HG03060 (cell line): ENCODE measurements around the gene SACS.

Experiments
- ATAC-seq: cut with Tn5 transposase; IDR thresholded peaks from one replicate; pipeline ENCODE4 v1.9.1; 2021; ENCODE audit warnings: low read depth, moderate number of reproducible peaks; ENCODE audit not compliant: unreplicated experiment

The SACS gene

DNA sequence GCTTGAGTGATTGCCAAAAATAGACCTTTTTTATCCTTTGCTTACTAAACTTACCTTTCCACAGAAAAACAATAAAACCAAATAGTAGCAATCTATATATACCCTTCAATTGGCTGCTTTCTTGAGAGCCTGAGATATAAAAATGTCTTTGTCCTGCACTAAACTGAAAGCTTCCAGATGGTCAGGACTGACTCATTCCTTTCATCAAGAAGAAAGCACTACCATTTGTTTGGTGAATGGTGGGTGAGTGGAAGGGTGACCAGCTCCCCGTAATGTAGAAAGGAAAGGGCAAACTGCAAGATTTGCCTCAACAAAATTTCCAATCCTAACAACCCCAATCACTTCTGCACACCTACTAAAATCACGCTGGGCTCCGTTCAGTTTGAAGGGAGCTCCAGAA, 67.8 kb downstream of the SACS start:
- no peak for ATAC-seq

DNA sequence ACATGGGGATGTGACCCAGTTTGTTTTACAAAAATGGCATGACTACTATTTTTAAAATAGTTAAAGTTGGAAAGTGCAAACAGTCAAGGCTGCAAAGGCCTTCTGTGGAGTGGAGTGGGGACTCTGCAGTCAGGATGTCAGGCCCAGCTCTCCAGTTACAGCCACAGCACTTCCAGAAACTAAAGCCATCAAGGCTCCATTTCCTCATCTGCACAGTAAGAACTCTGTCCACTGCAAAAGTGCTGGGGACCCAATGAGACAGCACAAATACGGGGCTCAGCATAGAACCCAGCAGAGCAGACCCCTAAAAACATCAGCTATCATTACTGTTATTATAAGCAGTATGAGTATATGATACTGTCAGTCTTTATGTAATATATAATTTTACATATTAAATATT, 73.6 kb downstream of the SACS start:
- ATAC-seq: no peak

DNA sequence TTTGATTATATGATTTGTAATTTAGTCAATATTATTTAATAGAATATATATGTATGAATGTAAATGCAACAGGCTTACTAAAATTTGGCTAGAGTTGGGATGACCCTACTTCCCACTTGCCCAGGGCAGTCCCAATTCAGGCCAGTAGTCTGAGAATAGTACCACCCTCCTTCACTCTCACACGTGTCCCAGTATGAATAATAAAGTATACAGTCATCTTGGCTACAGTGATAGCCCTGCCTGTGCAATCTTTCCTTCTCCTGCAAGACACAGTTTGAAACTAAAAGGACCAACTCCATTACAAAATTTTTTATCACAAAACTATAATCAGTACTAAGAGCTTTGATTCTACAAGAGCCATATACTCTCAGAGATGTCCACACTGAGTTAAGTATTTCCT, 76.2 kb downstream of the SACS start:
- no peak for ATAC-seq

DNA sequence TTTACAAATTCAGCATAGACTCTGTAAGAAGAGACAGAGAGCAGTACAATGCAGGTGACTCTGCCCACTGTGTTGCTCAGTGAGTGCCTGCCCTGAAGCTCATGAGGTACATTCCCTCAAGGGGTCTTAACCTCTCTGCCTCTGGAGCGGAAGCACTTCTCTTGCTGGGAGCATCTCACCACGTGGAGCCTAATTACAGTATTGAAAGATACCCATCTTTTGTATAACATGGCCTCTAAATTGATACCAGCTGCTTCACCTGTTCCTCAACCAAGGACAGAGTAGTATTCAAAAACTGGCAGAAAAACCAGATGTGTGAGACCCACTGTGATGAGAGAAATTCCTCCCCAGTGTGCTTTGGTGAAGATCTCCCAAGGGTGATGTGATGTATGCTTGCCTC, 77.1 kb downstream of the SACS start:
- ATAC-seq: no peak

DNA sequence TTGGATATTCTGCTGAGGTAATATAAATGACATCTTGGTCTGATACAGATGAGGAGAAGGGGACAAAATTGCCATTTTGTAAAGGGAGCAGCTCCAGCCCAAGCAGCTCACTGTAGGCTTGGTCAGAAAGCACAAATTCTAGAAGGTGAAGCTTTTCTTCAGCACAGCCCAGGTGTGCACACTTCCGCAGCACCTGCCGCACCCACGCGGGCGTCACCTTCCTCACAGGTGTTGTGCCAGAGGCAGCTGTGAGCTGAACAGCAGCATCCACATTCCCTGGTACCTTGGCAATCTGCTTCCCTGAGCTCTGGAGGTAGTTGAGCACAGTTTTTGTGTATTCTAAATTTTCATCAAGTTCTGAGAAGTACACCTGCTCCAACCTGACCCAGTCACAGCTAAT, 79.0 kb downstream of the SACS start:
- ATAC-seq: no peak

DNA sequence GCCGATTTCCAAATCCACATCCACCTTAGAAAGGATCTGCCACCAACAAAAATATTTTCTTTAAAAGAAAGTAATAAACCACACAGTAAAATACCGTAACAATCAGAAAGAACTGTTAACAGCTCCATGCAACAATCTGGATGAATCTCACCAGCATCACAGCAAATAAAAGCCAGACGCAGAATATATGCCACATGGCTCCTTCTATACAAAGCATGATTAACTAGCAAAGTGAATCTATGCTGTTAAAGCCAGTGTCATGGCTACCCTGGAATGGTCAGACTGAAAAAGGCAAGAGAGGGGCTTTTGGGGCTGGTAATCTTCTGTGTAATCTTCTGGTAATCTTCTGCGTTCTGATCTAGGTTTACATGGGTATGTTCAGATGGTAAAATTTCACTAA, 81.3 kb downstream of the SACS start:
- ATAC-seq: no peak

DNA sequence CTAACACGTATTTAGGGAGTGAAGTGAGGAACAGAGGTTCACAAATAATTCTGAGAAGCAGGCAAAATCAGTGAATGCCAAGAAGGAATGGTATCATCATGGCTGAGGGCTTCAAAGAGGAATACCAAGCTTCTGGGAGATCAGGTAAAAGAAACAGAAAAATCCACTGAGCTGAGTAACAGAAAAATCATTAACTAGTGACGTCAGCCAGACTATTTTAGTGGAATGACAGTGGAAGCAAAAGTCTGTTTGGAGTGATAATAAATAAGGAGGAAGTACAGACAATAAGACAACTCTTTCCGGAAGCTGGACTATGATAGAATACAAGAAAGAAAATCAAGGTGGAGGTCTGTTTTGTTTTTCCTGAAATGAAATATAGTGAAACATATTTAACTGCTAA, 83.5 kb downstream of the SACS start:
- no peak for ATAC-seq

DNA sequence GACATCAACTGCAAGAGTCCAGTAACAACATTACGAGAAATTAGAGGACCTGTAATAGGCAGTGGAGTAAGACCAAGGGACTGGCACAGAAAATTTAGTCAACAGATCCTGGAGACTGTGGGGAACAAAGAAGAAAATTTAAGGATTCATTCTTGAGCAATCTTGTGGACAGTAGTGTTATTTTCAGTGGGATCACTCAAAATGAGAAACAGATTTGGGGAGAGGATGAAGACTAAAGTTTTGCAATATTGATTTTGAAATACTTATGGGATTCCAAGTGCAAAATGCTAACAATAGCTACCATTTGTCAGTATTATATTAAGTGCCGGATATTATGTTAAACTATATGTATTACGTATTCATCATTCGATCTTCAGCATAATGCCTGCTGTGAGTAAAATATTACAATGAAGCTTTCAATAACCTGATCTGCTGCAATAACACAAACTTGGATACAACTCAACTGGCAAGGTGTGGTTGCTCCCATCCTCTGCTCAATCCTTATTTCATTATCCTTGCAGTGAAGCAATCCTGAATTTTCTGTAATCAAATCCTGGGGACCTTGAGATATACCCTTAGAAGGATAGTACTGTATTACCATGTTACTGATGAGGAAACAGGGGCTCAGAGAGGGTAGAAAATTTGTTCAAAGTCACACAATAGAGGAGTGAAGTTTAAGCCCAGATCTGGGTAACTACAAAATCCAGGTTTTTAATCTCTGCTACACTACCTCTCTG, 84.2 kb downstream of the SACS start:
- no peak for ATAC-seq

DNA sequence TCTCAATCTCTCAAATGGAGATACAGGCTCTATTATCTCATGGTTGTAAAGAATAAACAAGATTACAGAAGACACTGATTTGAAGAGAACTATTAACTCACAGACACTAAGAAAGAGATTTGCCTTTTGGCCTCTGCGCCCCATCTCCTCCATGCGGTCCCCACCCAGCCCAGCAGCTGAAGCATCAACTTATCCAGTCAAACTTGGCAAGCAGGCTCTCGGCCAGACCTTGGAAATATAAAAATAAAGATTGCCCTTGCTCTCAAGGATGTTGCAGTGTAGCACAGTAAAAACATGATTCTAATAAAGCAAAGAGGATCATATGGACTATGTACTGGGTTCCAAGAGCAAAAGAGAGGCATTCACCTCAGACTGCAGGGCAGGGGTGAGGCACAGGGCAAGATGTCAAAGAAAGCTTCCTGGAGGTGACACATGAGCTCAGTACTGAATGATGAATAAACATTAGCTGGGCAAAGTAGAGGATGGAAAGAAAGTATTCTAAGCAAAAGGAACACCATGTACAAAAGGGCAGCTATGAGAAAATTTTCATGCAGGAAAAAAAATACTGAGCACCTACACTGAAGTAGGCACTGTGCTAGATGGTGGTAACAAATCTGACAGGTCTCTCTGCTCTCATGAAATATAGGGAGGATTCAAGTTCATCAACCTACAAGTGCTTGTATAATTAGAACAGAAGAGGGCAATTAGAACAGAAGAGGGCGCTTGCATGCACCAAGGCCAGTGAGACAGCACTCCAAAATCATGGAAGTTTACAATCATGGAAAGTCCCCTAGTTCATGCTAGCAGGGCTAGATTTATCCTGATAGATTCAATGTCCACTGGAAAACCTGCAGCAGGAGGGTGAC, 85.0 kb downstream of the SACS start:
- ATAC-seq: no peak

DNA sequence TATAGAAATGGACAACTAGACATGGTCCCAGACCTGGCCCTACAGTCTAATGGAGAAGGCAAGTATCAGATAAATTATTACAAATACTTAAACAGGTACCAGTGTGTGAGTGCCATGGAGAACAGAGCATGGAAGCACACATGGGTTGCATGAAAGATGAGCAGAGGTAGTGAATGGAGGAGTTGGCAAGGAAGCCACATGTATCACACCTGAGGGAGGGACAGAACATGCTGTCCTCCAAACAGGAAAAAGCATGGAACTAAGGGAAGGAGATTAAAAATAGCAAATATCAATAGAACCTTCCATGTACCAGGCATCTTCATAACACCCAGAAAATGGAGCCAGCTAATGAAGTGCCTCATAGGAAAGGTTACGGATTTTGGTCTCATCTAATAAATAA, 85.9 kb downstream of the SACS start:
- no peak for ATAC-seq

DNA sequence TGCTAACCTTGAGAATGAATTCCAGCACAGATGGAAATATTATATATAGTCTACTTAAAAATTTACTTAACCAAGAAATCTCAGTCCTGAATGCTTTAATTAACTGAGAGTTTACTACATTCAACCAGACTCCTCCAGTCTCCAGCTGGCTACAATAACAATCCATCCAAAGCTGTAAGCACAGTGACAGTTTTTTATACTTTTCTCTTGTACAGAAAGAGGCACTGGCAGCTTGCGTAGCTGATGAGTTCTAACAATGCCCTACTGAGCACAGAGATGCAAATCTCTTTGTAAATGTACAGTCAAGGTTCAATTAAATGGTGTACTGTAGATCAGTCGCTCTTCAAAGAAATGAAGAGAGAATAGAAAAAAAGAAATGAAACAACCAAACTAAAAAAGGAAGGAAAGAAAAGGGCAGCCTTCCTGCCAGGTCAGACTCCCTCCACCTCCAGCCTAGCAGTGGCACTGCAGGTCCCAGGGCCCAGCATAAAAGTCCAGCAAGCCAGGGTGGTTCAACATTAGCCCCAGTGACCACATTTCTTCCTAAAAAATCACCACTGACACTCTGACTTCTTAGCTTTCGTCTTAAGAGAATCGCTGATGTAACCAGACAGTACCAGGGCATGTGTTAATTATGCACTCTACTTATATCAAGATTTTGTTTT, 88.4 kb downstream of the SACS start:
- no peak for ATAC-seq

DNA sequence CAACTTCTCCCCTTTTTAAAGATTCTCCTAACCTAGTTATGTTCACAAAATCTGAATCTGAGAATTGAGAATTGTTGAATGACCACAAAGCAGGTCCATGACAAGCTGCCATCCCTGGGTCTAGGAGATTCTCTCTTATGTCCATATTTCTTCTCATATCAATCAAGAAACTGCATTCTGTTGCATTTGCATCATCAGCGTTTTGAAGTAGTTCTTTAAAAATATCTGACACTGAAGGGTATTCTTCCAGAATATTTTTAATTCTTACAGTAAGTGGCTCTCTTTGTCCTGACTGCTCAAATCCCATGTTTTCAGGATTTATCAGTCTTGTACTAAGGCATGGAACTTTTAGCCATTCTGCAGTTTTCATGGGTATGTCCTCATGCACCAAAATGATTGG, 94.3 kb downstream of the SACS start:
- no peak for ATAC-seq

DNA sequence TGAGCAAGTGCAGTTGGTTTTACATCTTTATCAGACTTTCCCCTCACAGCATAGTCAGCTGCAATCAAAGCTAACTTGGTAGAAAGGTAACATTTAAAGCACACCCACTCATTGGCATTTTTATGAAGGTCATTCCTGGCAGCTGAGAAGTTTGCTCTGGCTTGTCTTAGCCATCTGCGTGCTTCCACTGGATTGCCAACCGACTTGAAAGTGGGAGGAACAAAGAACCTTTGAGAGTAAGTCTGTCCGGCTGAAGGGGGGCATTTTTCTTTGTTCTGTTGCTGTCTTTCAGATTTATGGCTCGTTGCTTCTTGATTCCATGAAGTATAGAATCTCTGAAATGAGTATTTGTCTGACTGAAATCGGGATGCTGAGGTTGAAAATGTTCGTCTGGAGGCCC, 103.1 kb downstream of the SACS start:
- no peak for ATAC-seq

DNA sequence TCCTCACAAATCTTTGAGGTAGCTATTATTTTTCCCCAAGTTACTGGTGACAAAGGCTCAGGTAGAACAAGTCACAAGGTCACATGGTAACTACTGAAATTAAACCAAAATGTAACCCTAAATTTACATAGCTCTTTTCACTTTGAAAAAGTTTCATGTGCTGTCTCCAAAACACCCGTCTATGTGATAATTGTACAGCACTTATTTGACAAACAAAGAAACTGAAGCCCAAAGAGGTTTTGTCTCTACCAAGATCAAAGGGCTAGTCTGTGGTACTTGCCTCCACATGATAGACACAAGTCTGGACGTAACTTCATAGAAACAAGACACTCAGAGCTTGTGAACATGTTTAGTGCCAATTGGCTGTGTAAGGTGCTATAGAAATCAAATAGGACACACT, 108.3 kb downstream of the SACS start:
- no peak for ATAC-seq

DNA sequence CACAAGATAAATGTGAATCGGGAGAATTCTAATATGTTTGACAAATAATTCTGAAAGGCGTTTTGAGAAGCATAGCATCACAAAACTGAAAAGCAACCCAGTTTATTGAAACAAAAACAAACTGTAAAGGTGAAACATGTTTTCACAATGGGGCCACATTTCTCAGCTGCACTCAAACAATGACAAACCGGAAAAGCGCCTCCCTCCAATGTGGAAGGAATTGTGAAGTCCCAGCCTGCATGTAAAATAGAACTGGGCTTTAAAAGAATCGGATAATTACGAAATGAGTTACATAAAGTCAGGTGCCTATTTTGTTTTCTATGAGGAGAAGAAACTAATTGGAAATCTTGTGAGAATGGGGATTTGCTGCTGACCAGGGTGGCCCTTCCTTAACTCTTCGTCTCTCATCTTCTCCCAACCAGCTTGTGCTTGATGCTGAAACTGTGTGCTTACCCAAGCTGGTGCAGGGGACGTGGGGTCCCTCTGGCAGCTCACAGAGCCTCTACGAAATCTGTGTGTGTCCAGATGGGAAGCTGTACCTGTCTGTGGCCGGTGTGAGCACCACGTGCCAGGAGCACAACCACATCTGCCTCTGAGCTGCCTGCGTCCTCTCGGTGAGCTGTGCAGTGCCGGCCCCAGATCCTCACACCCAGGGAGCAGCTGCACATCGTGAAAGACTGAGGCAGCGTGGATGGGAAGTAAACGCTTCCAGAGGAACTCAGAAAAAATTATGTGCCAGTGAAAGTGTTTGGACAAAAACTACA, 109.4 kb downstream of the SACS start:
- ATAC-seq: no peak

DNA sequence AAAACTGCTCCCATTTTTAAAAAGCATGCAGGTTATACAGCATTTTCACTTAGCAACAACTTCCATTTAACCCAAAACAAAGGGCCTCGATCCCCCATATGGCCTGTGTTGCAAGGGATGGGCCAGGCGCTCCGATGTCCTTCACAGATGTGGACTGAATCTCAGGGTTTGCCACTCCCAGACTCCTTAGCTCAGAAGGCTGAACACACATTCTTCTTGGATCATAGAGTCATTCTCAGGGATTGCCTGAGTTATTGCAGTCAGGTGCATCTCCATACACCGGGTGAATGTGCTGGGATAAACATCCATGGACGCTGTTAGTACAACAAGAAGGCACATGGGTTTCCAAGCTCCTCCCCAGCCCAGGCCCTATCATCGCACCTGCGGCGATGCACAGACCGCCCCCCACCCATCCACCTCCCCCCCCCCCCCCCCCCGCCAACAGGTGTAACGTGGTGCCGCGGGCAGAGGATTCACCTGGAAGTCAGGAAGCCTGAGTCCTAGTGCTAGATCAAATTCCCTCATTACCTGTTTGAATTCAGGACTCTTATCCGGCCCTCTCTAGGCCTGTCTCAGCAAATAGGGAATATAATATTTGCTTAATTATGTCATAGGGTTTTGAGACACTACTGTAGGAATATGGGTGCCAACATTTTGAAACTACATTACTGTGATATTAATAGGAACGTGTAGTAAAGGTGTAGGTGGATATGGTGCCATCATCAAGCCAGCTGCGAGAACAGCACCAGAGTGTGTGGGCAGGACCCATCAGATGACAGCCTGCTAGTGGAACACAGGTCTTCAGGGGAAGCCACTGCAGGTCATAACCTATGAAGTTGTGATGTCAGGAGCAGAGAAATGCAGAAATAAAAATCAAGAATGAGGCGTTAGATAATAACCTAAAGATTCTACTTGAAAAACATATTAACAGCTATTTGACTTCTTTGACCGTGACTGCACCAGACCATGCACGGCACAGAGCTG, 110.9 kb downstream of the SACS start:
- ATAC-seq: no peak

DNA sequence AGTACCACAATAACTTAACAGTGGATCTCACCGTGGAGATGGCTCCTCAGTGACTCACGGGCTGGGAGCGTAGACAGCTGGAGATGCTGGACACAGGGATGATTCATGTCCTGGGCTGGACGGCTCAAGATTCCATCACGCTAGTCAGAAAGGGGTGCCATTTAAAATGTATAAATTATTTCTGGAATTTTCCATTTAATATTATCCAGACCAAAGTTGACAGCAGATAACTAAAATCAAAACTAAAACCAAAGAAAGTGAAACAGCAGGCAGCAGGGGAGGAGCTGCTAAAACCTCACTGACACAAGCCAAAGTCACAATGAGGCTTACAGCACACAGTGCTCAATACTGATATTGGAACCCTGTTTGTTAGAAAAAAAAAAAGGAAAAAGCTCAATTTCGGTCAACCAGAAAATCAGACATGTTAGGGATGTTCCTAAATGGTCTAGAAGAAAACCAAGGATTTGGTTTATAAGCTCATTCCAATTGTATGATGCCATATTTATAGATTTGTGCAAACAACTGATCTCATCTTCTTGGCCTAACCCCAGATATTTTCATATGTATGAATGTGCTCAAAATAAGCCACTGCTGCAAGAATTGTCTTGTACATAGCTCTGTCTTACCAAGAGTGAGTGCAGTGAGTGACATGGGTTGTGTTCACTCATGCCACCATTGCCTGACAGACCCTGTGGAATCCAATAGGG, 111.8 kb downstream of the SACS start:
- ATAC-seq: peak; percentile 63

DNA sequence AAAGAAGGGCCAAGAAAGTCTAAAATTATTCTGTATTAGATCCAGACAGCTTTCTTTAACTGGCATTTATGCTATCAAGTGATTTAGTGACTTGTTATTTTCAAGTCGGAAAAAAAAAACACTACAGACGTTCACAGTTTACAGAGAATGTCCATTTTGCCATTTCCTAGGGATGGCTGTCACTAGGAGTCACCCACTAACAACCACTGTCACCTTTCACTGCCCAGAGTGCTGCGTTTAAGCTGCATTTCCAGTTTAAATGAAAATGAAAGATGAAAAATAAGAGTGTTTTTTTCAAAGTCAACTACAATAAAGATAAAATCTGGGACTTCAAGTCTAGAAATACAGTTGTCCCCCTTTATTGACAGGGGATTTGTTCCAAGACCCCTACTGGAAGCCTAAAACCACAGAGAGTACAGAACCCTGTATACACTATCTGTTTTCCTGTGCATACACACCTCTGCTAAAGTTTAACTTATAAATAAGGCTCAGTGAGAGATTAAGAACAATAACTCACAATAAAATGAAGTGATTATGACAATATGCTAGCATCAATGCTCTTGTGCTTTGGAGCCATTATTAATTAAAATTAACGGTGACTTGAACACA, 112.5 kb downstream of the SACS start:
- peak; percentile 12 for ATAC-seq

DNA sequence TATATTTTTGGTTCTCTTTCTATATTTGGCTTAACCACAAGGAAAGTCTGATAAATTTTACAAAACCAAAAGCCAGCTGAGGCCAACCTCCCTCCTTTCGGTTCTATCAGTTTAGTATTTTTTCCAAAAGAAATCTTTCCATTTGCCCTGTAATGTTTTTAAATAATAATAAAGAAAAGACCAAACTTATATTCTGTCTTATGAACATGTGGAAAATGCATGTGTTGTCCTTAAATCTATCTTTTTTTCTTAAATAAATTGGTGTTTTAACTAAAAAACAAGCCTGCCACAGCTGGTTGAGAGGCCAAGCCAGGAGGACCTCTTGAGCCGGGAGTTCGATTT, 113.6 kb downstream of the SACS start:
- no peak for ATAC-seq
